ENCODE data around the gene TCF7.
A peak's percentile ranks its signal among the peaks of the same experiment; 100 is the strongest.
"Not testable (repeated sequence)": the region's sequence is repeated elsewhere in the genome, so short reads cannot be mapped to it uniquely, and the experiment has no call there.

Gene TCF7

GRCh38 chr5:134146651-134147518, 32.4 kb downstream of the TCF7 start:
- DNase-seq: no peak

- DNase-seq: no peak
Measured at GRCh38 chr5:134148316-134148715, 33.8 kb downstream of the TCF7 start.

GRCh38 chr5:134148986-134149539, 34.6 kb downstream of the TCF7 start:
- no peak for DNase-seq

- DNase-seq: no peak
Measured at GRCh38 chr5:134149571-134150303, 35.3 kb downstream of the TCF7 start.

- no peak for DNase-seq
Measured at GRCh38 chr5:134151723-134152122, 37.2 kb downstream of the TCF7 start.

GRCh38 chr5:134152173-134152832, 37.8 kb downstream of the TCF7 start:
- DNase-seq: not testable (repeated sequence)

GRCh38 chr5:134153241-134153640, 38.8 kb downstream of the TCF7 start:
- DNase-seq: no peak

GRCh38 chr5:134153657-134154056, 39.2 kb downstream of the TCF7 start:
- DNase-seq: no peak

- DNase-seq: no peak
Measured at GRCh38 chr5:134161513-134162395, 47.3 kb downstream of the TCF7 start.

GRCh38 chr5:134162592-134162991, 48.1 kb downstream of the TCF7 start:
- DNase-seq: no peak

GRCh38 chr5:134171972-134172371, 57.5 kb downstream of the TCF7 start:
- DNase-seq: no peak

GRCh38 chr5:134174841-134175839, 60.7 kb downstream of the TCF7 start:
- peak; percentile 62 for DNase-seq

- no peak for DNase-seq
Measured at GRCh38 chr5:134175921-134176510, 61.5 kb downstream of the TCF7 start.

- DNase-seq: no peak
Measured at GRCh38 chr5:134176511-134177368, 62.3 kb downstream of the TCF7 start, which contains the start of gene SKP1. Gene SKP1 (minus strand): TSS chr5:134176950. CDS start chr5:134174022, 2,928 bp downstream.

GRCh38 chr5:134177369-134178095, 63.1 kb downstream of the TCF7 start:
- no peak for DNase-seq

- DNase-seq: no peak
Measured at GRCh38 chr5:134178096-134178419, 63.6 kb downstream of the TCF7 start.

- DNase-seq: no peak
Measured at GRCh38 chr5:134183481-134183880, 69.0 kb downstream of the TCF7 start.

Measured in NCI-H524 treated with DMSO at 0.1 percent for 48 hours (cell line).